SK-N-SH treated with all-trans-retinoic acid at 6 μM for 48 hours (cell line): ENCODE measurements around the gene RNF169.

Source experiments
- BACH2 ChIP-seq: fragments of 250-450 bp; sonication (Bioruptor Pico); IDR thresholded peaks from 2 replicates; pipeline ENCODE4 v1.9.0; 2021; ENCODE audit warnings: mild to moderate bottlenecking, borderline replicate concordance
- CREB5 ChIP-seq: fragments of 250-450 bp; sonication (Bioruptor Pico); IDR thresholded peaks from 2 replicates; pipeline ENCODE4 v1.5.1; 2020; ENCODE audit warnings: low read depth, mild to moderate bottlenecking, moderate library complexity
- CSDC2 ChIP-seq: fragments of 250-450 bp; sonication (Bioruptor Pico); IDR thresholded peaks from 2 replicates; pipeline ENCODE4 v1.5.0; 2020; ENCODE audit warnings: mild to moderate bottlenecking, moderate library complexity
- PATZ1 ChIP-seq: fragments of 250-450 bp; sonication (Bioruptor Pico); IDR thresholded peaks from 2 replicates; pipeline ENCODE4 v1.8.0; 2020; ENCODE audit warnings: mild to moderate bottlenecking, moderate library complexity, borderline replicate concordance
- PPARA ChIP-seq: fragments of 250-450 bp; sonication (Bioruptor Pico); IDR thresholded peaks from 2 replicates; pipeline ENCODE4 v1.5.0; 2020; ENCODE audit warnings: mild to moderate bottlenecking, borderline replicate concordance
- SNAI2 ChIP-seq: fragments of 250-450 bp; sonication (Bioruptor Pico); IDR thresholded peaks from 2 replicates; pipeline ENCODE4 v1.5.0; 2020; ENCODE audit warnings: mild to moderate bottlenecking, moderate library complexity
- TCF4 ChIP-seq: fragments of 250-450 bp; sonication (Bioruptor Pico); IDR thresholded peaks from 2 replicates; pipeline ENCODE4 v1.8.0; 2021; ENCODE audit warnings: mild to moderate bottlenecking, moderate library complexity, borderline replicate concordance
- TOX ChIP-seq: fragments of 250-450 bp; sonication (Bioruptor Pico); IDR thresholded peaks from 2 replicates; pipeline ENCODE4 v1.8.0; 2021; ENCODE audit warnings: mild to moderate bottlenecking, moderate library complexity, borderline replicate concordance
- TSHZ2 ChIP-seq: fragments of 250-450 bp; sonication (Bioruptor Pico); IDR thresholded peaks from 2 replicates; pipeline ENCODE4 v1.5.0; 2020; ENCODE audit warnings: mild to moderate bottlenecking, moderate library complexity
- ZFP30 ChIP-seq: fragments of 450-650 bp; formaldehyde crosslinking; IDR thresholded peaks from 2 replicates; pipeline ENCODE4 v1.5.0; 2022; ENCODE audit warnings: mild to moderate bottlenecking, moderate library complexity
- ZNF565 ChIP-seq: fragments of 450-650 bp; formaldehyde crosslinking; conservative IDR thresholded peaks from 2 replicates; pipeline ENCODE4 v1.5.0; 2020; ENCODE audit warnings: low read depth, mild to moderate bottlenecking, moderate library complexity

GRCh38 chr11:74778581-74778980, 29.9 kb downstream of the RNF169 start:
- TF ChIP-seq TCF4 (CRISPR knock-in tag) = no peak
- TF ChIP-seq BACH2 = no peak
- no peak for TF ChIP-seq TOX (CRISPR knock-in tag)
- TF ChIP-seq TSHZ2 (CRISPR knock-in tag) = no peak
- TF ChIP-seq CREB5 (CRISPR knock-in tag) = no peak
- TF ChIP-seq ZNF565 = no peak
- no peak for TF ChIP-seq SNAI2 (CRISPR knock-in tag)
- no peak for TF ChIP-seq PPARA (CRISPR knock-in tag)
- TF ChIP-seq ZFP30 = no peak
- TF ChIP-seq PATZ1 (CRISPR knock-in tag) = no peak
- no peak for TF ChIP-seq CSDC2 (CRISPR knock-in tag)
